PC-9 (cell line): ENCODE data around the gene NINJ2. TPM values are rescaled to one million over a fixed set of nuclear protein-coding genes. Genes with fewer than 3 reads are reported as not detected.

Source experiments
- BruUV-seq: library from RNA; stranded (reverse); fragments of 400-500 nt; replicated peaks from 2 replicates; lab custom pipeline; 2021; lab: Mats Ljungman, UMichigan
- CTCF ChIA-PET: fragments of 300-600 bp; sonication (Branson Sonifier 250); formaldehyde crosslinking; loops from one replicate; lab custom pipeline; 2022; ENCODE audit warnings: antibody characterized with exemption; lab: Charles Lee
- POLR2A ChIA-PET: fragments of 300-600 bp; sonication (Branson Sonifier 250); formaldehyde crosslinking; loops from one replicate; lab custom pipeline; 2022; ENCODE audit warnings: antibody characterized with exemption; ENCODE audit not compliant: unreplicated experiment; lab: Charles Lee
- DNase-seq, 2 experiments: peaks; one replicate each; pipeline versions ENCODE4 v3.0.0 to v3.0.0-alpha.2; 2015 to 2022; ENCODE audit warnings: mixed read lengths in 1 of 2
- H2AFZ ChIP-seq: fragments of 200-600 bp; sonication (generic); 2 replicates; pipeline ENCODE4 v1.8.1; 2017; ENCODE audit warnings: antibody characterized with exemption
- H3F3A ChIP-seq: fragments of 200-600 bp; sonication (generic); 2 replicates; pipeline ENCODE4 v1.8.1; 2017; ENCODE audit warnings: antibody characterized with exemption, mild to moderate bottlenecking, low read depth; ENCODE audit not compliant: insufficient read depth
- H3K27ac ChIP-seq: fragments of 200-600 bp; sonication (generic); 2 replicates; pipeline ENCODE4 v1.6.1; 2016; ENCODE audit warnings: mixed run types
- H3K27me3 ChIP-seq: fragments of 200-600 bp; sonication (generic); 2 replicates; pipeline ENCODE4 v1.6.1; 2016; ENCODE audit warnings: low read depth, mixed run types; ENCODE audit not compliant: insufficient read depth
- H3K36me3 ChIP-seq: fragments of 200-600 bp; sonication (generic); 2 replicates; pipeline ENCODE4 v1.6.1; 2016; ENCODE audit warnings: low read depth, mixed run types
- H3K4me1 ChIP-seq: fragments of 200-600 bp; sonication (generic); replicated peaks from 2 replicates; pipeline ENCODE4 v1.6.1; 2016; ENCODE audit warnings: mixed run types; ENCODE audit not compliant: insufficient read depth
- H3K4me2 ChIP-seq: fragments of 200-600 bp; sonication (generic); 2 replicates; pipeline ENCODE4 v1.6.1; 2017; ENCODE audit warnings: mixed run types
- H3K4me3 ChIP-seq: fragments of 200-600 bp; sonication (generic); 2 replicates; pipeline ENCODE4 v1.6.1; 2016; ENCODE audit warnings: mixed run types
- H3K79me2 ChIP-seq: fragments of 200-600 bp; sonication (generic); 2 replicates; pipeline ENCODE4 v1.6.1; 2017; ENCODE audit warnings: low read depth, mixed run types
- H3K9me2 ChIP-seq: fragments of 200-600 bp; sonication (generic); 2 replicates; pipeline ENCODE4 v1.8.1; 2017; ENCODE audit warnings: mild to moderate bottlenecking; ENCODE audit not compliant: insufficient read depth
- H3K9me3 ChIP-seq: fragments of 200-600 bp; sonication (generic); 2 replicates; pipeline ENCODE4 v1.8.1; 2016; ENCODE audit warnings: low read depth; ENCODE audit not compliant: insufficient read depth
- H4K20me1 ChIP-seq: fragments of 200-600 bp; sonication (generic); 2 replicates; pipeline ENCODE4 v1.8.1; 2017; ENCODE audit not compliant: insufficient read depth
- CTCF ChIP-seq: fragments of 200-600 bp; sonication (generic); conservative IDR thresholded peaks from 2 replicates; pipeline ENCODE4 v1.6.1; 2017; ENCODE audit warnings: mixed run types, antibody characterized with exemption, mild to moderate bottlenecking, moderate library complexity
- EZH2 ChIP-seq: fragments of 200-600 bp; sonication (generic); IDR thresholded peaks from 2 replicates; pipeline ENCODE4 v1.8.0; 2017; ENCODE audit warnings: antibody characterized with exemption, low read depth
- intact Hi-C: fragments of 100-400 bp; cut with micrococcal nuclease; formaldehyde crosslinking; loops from one replicate; pipeline ENCODE4 v1.10.0; 2022; ENCODE audit not compliant: unreplicated experiment
- total RNA-seq: library from RNA; stranded (reverse); gene quantifications from 2 replicates; pipeline ENCODE4 v1.2.3, GENCODE V29; 2021

Gene NINJ2
- total RNA-seq, 1 experiment from 2014 or later = 19.3 TPM

DNA sequence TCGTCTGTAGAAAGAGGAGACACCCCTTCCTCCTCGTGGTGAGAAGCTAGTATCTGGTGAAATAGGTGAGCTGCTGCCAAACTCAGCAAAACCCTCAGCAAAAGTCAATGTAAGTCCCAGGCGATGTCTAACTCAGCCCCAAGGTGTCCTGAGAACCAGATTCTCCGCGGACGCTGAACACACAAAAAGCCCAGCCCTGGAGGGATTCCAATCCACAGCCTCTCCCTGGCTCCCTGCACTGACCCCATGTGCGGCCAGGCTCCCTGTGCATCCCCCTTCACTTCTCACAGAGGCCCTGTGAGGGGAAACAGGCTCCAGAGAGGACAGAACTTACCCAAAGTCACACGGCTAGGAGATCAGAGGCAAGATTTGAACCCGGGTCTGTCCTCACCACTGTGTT lies 81.5 kb downstream of the NINJ2 start:
- no peak for TF ChIP-seq EZH2
- no peak for TF ChIP-seq CTCF
- no peak overlapping the region for H3K27ac ChIP-seq
- H4K20me1 ChIP-seq = no peaks in the 10 kb centered on the region
- no peaks in the 10 kb centered on the region for H3K9me3 ChIP-seq
- intact Hi-C loops = no loop called here
- H3K4me2 ChIP-seq = no peak overlapping the region
- ChIA-PET CTCF (interaction anchor here (0.5 to 0.6 kb wide), 2 partner anchors 28 to 232 kb away, joined by 8 to 15 read pairs; no protein-coding TSS in a partner anchor), POLR2A (no interaction called here)
- no peak overlapping the region for H3K4me3 ChIP-seq
- H2AFZ ChIP-seq = no peak overlapping the region
- DNase-seq = no peak
- no peaks in the 10 kb centered on the region for H3K9me2 ChIP-seq
- peaks cover 7% of the 10 kb centered on the region for H3K4me1 ChIP-seq
- no peaks in the 10 kb centered on the region for H3K36me3 ChIP-seq
- no peaks in the 10 kb centered on the region for H3K79me2 ChIP-seq
- no TSS peak for BruUV-seq
- H3F3A ChIP-seq = peaks cover 10% of the 10 kb centered on the region; the same call in 1 of the 2 replicates
- no peaks in the 10 kb centered on the region for H3K27me3 ChIP-seq

- H3K4me2 ChIP-seq = no peak overlapping the region
Measured at GRCh38 chr12:581321-581720, 81.9 kb downstream of the NINJ2 start.

GRCh38 chr12:580813-581212 lies 82.4 kb downstream of the NINJ2 start:
- Histone ChIP-seq H3K79me2 (no peaks in the 10 kb centered on the region), H3K27me3 (no peaks in the 10 kb centered on the region), H3K36me3 (no peaks in the 10 kb centered on the region), H3K4me2 (no peak overlapping the region), H3K27ac (no peak overlapping the region), H3K9me2 (no peaks in the 10 kb centered on the region), H4K20me1 (no peaks in the 10 kb centered on the region), H3F3A (peaks cover 10% of the 10 kb centered on the region; the same call in 1 of the 2 replicates), H3K4me1 (peaks cover 7% of the 10 kb centered on the region), H2AFZ (no peak overlapping the region), H3K4me3 (no peak overlapping the region), H3K9me3 (no peaks in the 10 kb centered on the region)
- TF ChIP-seq EZH2 (no peak), CTCF (no peak)
- no TSS peak for BruUV-seq
- no peak for DNase-seq
- ChIA-PET POLR2A (no interaction called here), CTCF (no interaction called here)
- intact Hi-C loops = no loop called here

More at GRCh38 chr12:581321-581720, 81.9 kb downstream of the NINJ2 start:
- ChIA-PET POLR2A (no interaction called here), CTCF (interaction anchor here (0.5 kb wide), 1 partner anchor 233 kb away, joined by 8 read pairs; no protein-coding TSS in a partner anchor)
- H3F3A ChIP-seq = peaks cover 10% of the 10 kb centered on the region; the same call in 1 of the 2 replicates
- no peak overlapping the region for H3K27ac ChIP-seq
- no peaks in the 10 kb centered on the region for H3K9me2 ChIP-seq
- BruUV-seq = no TSS peak
- H3K36me3 ChIP-seq = no peaks in the 10 kb centered on the region
- TF ChIP-seq CTCF (no peak), EZH2 (no peak)
- no peaks in the 10 kb centered on the region for H3K27me3 ChIP-seq
- no peak for DNase-seq
- intact Hi-C loops = no loop called here
- H4K20me1 ChIP-seq = no peaks in the 10 kb centered on the region
- no peaks in the 10 kb centered on the region for H3K9me3 ChIP-seq
- H3K4me1 ChIP-seq = peaks cover 7% of the 10 kb centered on the region
- no peak overlapping the region for H3K4me3 ChIP-seq
- no peak overlapping the region for H2AFZ ChIP-seq
- no peaks in the 10 kb centered on the region for H3K79me2 ChIP-seq
